Islet precursor cell (in vitro differentiated cells): ENCODE data around the gene PRDM8.
"Not testable (repeated sequence)": the region's sequence is repeated elsewhere in the genome, so short reads cannot be mapped to it uniquely, and the experiment has no call there.

Source experiments
- DNase-seq: peaks from one replicate; pipeline ENCODE4 v3.0.0-alpha.2; 2018

PRDM8 gene

GRCh38 chr4:80196922-80197573, at the start of gene PRDM8:
Gene PRDM8, plus strand, starts transcription at chr4:80197503. Its CDS starts 2,578 bp downstream, at chr4:80200081.
- no peak for DNase-seq

- DNase-seq, result no peak
Measured at GRCh38 chr4:80150387-80151180, 46.7 kb upstream of the PRDM8 start.

GRCh38 chr4:80151981-80152380, 45.3 kb upstream of the PRDM8 start:
- no peak for DNase-seq

- no peak for DNase-seq
Measured at GRCh38 chr4:80153874-80154544, 43.3 kb upstream of the PRDM8 start.

- no peak for DNase-seq
Measured at GRCh38 chr4:80154545-80154933, 42.8 kb upstream of the PRDM8 start.

- DNase-seq, result no peak
Measured at GRCh38 chr4:80155316-80155982, 41.9 kb upstream of the PRDM8 start.

- DNase-seq, result no peak
Measured at GRCh38 chr4:80156410-80156809, 40.9 kb upstream of the PRDM8 start.

- DNase-seq, result no peak
Measured at GRCh38 chr4:80161413-80162058, 35.8 kb upstream of the PRDM8 start.

GRCh38 chr4:80162418-80162817, 34.9 kb upstream of the PRDM8 start:
- no peak for DNase-seq

- no peak for DNase-seq
Measured at GRCh38 chr4:80165855-80166254, 31.4 kb upstream of the PRDM8 start.

- no peak for DNase-seq
Measured at GRCh38 chr4:80171251-80171650, 26.1 kb upstream of the PRDM8 start.

GRCh38 chr4:80171656-80172055, 25.6 kb upstream of the PRDM8 start:
- DNase-seq, result no peak

- DNase-seq, result no peak
Measured at GRCh38 chr4:80172203-80172602, 25.1 kb upstream of the PRDM8 start.

GRCh38 chr4:80173401-80173800, 23.9 kb upstream of the PRDM8 start:
- no peak for DNase-seq

- DNase-seq, result no peak
Measured at GRCh38 chr4:80173841-80174240, 23.5 kb upstream of the PRDM8 start.

- DNase-seq, result not testable (repeated sequence)
Measured at GRCh38 chr4:80177793-80178192, 19.5 kb upstream of the PRDM8 start.

GRCh38 chr4:80178964-80179363, 18.3 kb upstream of the PRDM8 start:
- DNase-seq, result no peak

GRCh38 chr4:80179637-80180161, 17.6 kb upstream of the PRDM8 start:
- DNase-seq, result no peak

GRCh38 chr4:80180743-80181142, 16.6 kb upstream of the PRDM8 start:
- no peak for DNase-seq

- no peak for DNase-seq
Measured at GRCh38 chr4:80182237-80182866, 15.0 kb upstream of the PRDM8 start.

GRCh38 chr4:80183250-80184052, 13.9 kb upstream of the PRDM8 start:
- DNase-seq, result no peak
